A549 (cell line): Measurements from ENCODE around the gene ZWILCH.

ENCODE experiments used
- BHLHE40 ChIP-seq: IDR thresholded peaks from 2 replicates; pipeline ENCODE4 v1.6.1; 2012; ENCODE audit warnings: low read depth, low read length, inconsistent platforms
- HDAC2 ChIP-seq: fragments of 200-600 bp; sonication (generic); IDR thresholded peaks from 2 replicates; pipeline ENCODE4 v1.6.1; 2016
- HEYL ChIP-seq: fragments of 250-450 bp; sonication (Bioruptor Pico); IDR thresholded peaks from 2 replicates; pipeline ENCODE4 v1.8.0; 2021; ENCODE audit warnings: mild to moderate bottlenecking, moderate library complexity
- JUN ChIP-seq, 2 experiments: fragments of >200 bp; sonication (Bioruptor Twin); formaldehyde crosslinking; IDR thresholded peaks; 2 replicates in 1 of 2; 3 replicates in 1 of 2; pipeline ENCODE4 v1.6.1; 2016 to 2017
- MAZ ChIP-seq: fragments of 150-350 bp; IDR thresholded peaks from 2 replicates; pipeline ENCODE4 v1.6.1; 2014; ENCODE audit warnings: antibody characterized with exemption, low read depth, low read length, borderline replicate concordance
- MYC ChIP-seq: IDR thresholded peaks from 2 replicates; pipeline ENCODE4 v1.6.1; 2012; ENCODE audit warnings: mild to moderate bottlenecking, inconsistent platforms, low read length, improper control_type of control experiment, borderline replicate concordance
- TF ChIP-seq, protein P1 (sequence below): fragments of >200 bp; sonication (Bioruptor Twin); formaldehyde crosslinking; IDR thresholded peaks from 3 replicates; pipeline ENCODE4 v1.5.1; 2016
- TF ChIP-seq, protein P2 (sequence below): fragments of 150-350 bp; IDR thresholded peaks from 2 replicates; pipeline ENCODE4 v1.6.1; 2014; ENCODE audit warnings: low read depth, mild to moderate bottlenecking, low read length

DNA sequence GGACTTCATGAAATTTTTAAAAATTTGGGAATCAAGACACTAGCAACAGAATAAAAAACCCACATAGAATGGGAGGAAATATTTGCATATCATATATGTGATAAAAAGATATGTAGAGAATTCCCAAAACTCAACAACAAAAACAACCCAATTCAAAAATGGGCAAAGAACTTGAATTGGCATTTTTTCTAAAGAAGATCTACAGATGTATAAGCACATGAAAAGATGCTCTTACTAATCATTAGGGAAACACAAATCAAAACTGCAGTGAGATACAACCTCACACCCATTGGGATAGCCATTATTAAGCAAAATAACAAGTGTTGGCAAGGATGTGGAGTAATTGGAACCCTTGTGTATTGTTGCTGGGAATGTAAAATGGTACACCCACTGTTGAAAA, 50.6 kb downstream of the ZWILCH start:
- TF ChIP-seq JUN (IDR thresholded peaks at IDR 0.05) (no peak), MYC (no peak), BHLHE40 (no peak), HEYL (CRISPR knock-in tag) (no peak), HDAC2 (no peak), MAZ (no peak)
- TF ChIP-seq, protein P1, sequence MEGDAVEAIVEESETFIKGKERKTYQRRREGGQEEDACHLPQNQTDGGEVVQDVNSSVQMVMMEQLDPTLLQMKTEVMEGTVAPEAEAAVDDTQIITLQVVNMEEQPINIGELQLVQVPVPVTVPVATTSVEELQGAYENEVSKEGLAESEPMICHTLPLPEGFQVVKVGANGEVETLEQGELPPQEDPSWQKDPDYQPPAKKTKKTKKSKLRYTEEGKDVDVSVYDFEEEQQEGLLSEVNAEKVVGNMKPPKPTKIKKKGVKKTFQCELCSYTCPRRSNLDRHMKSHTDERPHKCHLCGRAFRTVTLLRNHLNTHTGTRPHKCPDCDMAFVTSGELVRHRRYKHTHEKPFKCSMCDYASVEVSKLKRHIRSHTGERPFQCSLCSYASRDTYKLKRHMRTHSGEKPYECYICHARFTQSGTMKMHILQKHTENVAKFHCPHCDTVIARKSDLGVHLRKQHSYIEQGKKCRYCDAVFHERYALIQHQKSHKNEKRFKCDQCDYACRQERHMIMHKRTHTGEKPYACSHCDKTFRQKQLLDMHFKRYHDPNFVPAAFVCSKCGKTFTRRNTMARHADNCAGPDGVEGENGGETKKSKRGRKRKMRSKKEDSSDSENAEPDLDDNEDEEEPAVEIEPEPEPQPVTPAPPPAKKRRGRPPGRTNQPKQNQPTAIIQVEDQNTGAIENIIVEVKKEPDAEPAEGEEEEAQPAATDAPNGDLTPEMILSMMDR: no peak
- TF ChIP-seq, protein P2, sequence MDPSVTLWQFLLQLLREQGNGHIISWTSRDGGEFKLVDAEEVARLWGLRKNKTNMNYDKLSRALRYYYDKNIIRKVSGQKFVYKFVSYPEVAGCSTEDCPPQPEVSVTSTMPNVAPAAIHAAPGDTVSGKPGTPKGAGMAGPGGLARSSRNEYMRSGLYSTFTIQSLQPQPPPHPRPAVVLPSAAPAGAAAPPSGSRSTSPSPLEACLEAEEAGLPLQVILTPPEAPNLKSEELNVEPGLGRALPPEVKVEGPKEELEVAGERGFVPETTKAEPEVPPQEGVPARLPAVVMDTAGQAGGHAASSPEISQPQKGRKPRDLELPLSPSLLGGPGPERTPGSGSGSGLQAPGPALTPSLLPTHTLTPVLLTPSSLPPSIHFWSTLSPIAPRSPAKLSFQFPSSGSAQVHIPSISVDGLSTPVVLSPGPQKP: no peak
